ENCODE data around the gene PBX1.

Gene PBX1

DNA sequence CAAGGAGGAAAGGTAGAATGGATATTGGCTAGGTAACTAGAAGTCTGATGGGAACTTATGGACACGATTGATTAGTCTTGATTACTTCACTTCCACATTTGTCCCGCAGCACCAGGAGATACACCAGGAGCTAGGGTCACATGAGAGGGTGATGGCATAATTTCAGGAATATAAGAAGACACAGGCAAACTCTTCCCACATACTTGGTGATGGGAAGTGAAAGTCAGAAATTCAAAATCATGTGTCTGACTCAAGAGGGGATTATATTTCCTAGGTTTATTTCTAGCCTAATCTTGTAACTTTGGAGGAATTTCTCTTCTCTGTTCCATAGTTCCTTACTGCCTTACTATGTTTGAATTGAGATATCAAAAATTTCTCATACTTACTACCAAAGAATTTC lies 185.0 kb downstream of the PBX1 start:
- Histone ChIP-seq H2AFZ (ENCODE audit: low read depth, low read length) (no peak overlapping the region), H3K36me3 (replicated peaks; ENCODE audit: low read depth, low read length) (no peaks in the 10 kb centered on the region), H3K4me1 (ENCODE audit: low read length) (no peaks in the 10 kb centered on the region), H3K4me3 (ENCODE audit: low read length) (no peak overlapping the region), H3K9ac (ENCODE audit: low read length) (no peak overlapping the region), H3K9me3 (ENCODE audit: insufficient read depth, low read length) (no peaks in the 10 kb centered on the region), H4K20me1 (ENCODE audit: insufficient read depth, low read length) (no peaks in the 10 kb centered on the region), H3K79me2 (ENCODE audit: low read length) (no peaks in the 10 kb centered on the region), H3K4me2 (ENCODE audit: low read length) (no peak overlapping the region), H3K27me3 (ENCODE audit: low read depth, low read length) (no peaks in the 10 kb centered on the region; the same call in 1 of the 2 replicates), H3K27ac (ENCODE audit: low read length) (no peak overlapping the region)
- TF ChIP-seq EZH2phosphoT487 (IDR thresholded peaks at IDR 0.05; ENCODE audit: low read depth), result no peak
- TF ChIP-seq, protein P1, sequence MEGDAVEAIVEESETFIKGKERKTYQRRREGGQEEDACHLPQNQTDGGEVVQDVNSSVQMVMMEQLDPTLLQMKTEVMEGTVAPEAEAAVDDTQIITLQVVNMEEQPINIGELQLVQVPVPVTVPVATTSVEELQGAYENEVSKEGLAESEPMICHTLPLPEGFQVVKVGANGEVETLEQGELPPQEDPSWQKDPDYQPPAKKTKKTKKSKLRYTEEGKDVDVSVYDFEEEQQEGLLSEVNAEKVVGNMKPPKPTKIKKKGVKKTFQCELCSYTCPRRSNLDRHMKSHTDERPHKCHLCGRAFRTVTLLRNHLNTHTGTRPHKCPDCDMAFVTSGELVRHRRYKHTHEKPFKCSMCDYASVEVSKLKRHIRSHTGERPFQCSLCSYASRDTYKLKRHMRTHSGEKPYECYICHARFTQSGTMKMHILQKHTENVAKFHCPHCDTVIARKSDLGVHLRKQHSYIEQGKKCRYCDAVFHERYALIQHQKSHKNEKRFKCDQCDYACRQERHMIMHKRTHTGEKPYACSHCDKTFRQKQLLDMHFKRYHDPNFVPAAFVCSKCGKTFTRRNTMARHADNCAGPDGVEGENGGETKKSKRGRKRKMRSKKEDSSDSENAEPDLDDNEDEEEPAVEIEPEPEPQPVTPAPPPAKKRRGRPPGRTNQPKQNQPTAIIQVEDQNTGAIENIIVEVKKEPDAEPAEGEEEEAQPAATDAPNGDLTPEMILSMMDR (IDR thresholded peaks at IDR 0.05; ENCODE audit: low read depth, low read length), result no peak

DNA sequence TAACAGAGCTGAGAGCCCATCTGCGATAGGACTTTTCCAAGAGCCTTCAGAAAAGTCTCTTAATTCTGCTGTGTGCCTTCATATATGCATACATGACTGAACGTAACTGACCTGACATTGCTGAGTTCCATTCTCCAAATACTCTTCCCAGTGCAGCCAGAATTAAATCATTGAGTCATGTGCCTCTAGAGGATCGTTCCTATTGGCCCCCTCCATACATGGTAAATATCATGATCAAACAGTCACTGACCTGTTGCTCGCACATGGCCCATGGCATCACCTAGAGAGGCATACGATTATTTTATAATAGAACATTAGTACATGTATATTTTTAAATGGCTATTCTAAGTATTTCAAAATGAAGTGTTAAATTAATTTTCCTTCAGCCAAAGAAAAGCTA lies 186.8 kb downstream of the PBX1 start:
- Histone ChIP-seq H3K27me3 (ENCODE audit: low read depth, low read length) (no peaks in the 10 kb centered on the region; the same call in 1 of the 2 replicates), H3K4me3 (ENCODE audit: low read length) (no peak overlapping the region), H3K27ac (ENCODE audit: low read length) (no peak overlapping the region), H3K9me3 (ENCODE audit: insufficient read depth, low read length) (no peaks in the 10 kb centered on the region), H3K4me1 (ENCODE audit: low read length) (no peaks in the 10 kb centered on the region), H3K79me2 (ENCODE audit: low read length) (no peaks in the 10 kb centered on the region), H3K4me2 (ENCODE audit: low read length) (no peak overlapping the region), H3K9ac (ENCODE audit: low read length) (no peak overlapping the region), H2AFZ (ENCODE audit: low read depth, low read length) (no peak overlapping the region), H4K20me1 (ENCODE audit: insufficient read depth, low read length) (no peaks in the 10 kb centered on the region), H3K36me3 (replicated peaks; ENCODE audit: low read depth, low read length) (no peaks in the 10 kb centered on the region)
- TF ChIP-seq EZH2phosphoT487 (IDR thresholded peaks at IDR 0.05; ENCODE audit: low read depth), result no peak
- TF ChIP-seq, protein P1 (IDR thresholded peaks at IDR 0.05; ENCODE audit: low read depth, low read length), result no peak

DNA sequence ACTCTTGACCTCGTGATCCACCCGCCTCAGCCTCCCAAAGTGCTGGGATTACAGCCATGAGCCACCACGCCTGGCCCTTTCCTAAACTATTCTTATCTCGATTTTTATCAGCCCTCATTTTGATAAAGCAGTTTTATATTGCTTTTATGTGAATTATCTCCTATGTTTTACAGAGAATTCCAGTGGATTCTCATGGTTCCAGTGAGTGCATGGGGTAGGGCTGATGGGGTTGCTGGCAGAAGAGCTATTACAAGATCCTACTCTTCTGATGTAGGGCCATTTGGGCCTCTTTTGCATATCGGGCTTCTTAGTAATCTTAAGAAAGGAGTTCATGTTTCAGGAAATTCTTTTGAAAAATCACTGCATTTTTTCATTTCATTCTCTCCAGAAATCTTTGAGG lies 187.6 kb downstream of the PBX1 start:
- TF ChIP-seq EZH2phosphoT487 (IDR thresholded peaks at IDR 0.05; ENCODE audit: low read depth), result no peak
- TF ChIP-seq, protein P1 (IDR thresholded peaks at IDR 0.05; ENCODE audit: low read depth, low read length), result no peak
- Histone ChIP-seq H3K27me3 (ENCODE audit: low read depth, low read length) (no peaks in the 10 kb centered on the region; the same call in 1 of the 2 replicates), H3K79me2 (ENCODE audit: low read length) (no peaks in the 10 kb centered on the region), H3K36me3 (replicated peaks; ENCODE audit: low read depth, low read length) (no peaks in the 10 kb centered on the region), H2AFZ (ENCODE audit: low read depth, low read length) (no peak overlapping the region), H4K20me1 (ENCODE audit: insufficient read depth, low read length) (no peaks in the 10 kb centered on the region), H3K4me1 (ENCODE audit: low read length) (no peaks in the 10 kb centered on the region), H3K9ac (ENCODE audit: low read length) (no peak overlapping the region), H3K4me2 (ENCODE audit: low read length) (no peak overlapping the region), H3K27ac (ENCODE audit: low read length) (no peak overlapping the region), H3K4me3 (ENCODE audit: low read length) (no peak overlapping the region), H3K9me3 (ENCODE audit: insufficient read depth, low read length) (no peaks in the 10 kb centered on the region)

DNA sequence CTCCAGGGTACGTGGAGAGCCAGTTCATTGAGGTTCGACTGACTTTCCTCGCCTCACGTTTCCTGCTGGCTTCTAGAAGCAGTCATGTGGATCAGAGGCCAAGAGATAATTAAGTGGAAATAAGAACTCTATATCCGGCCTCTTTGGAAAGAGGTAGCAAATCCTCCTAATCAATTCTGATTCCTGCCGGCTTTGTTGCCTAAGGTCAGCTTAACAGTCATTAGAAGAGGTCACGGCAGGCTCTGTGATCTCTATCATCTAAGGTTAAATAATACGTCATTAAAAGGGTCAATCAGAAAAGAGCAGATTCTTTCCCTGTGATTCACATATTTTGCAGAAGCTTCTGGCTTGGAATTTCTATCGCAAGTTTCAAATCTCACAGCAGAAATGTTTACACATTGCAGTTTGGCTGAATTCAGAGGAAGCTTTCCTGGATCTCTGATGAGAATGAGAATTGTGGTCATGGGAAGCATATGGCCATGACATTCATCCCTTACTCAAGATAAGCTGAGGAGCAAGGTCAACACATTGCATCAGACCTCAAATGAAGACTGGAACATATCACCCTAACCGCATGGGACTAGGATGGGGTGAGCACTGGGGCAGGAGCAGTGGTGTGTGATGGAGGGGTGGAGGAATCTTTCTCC lies 189.4 kb downstream of the PBX1 start:
- Histone ChIP-seq H2AFZ (ENCODE audit: low read depth, low read length) (no peak overlapping the region), H3K36me3 (replicated peaks; ENCODE audit: low read depth, low read length) (no peaks in the 10 kb centered on the region), H3K4me2 (ENCODE audit: low read length) (no peak overlapping the region)

More for the DNA sequence above, 189.4 kb downstream of the PBX1 start:
- Histone ChIP-seq H3K9me3 (ENCODE audit: insufficient read depth, low read length) (no peaks in the 10 kb centered on the region), H4K20me1 (ENCODE audit: insufficient read depth, low read length) (no peaks in the 10 kb centered on the region), H3K27me3 (ENCODE audit: low read depth, low read length) (no peaks in the 10 kb centered on the region; the same call in 1 of the 2 replicates), H3K4me3 (ENCODE audit: low read length) (no peak overlapping the region), H3K4me1 (ENCODE audit: low read length) (no peaks in the 10 kb centered on the region), H3K79me2 (ENCODE audit: low read length) (no peaks in the 10 kb centered on the region), H3K9ac (ENCODE audit: low read length) (no peak overlapping the region), H3K27ac (ENCODE audit: low read length) (no peak overlapping the region)
- TF ChIP-seq EZH2phosphoT487 (IDR thresholded peaks at IDR 0.05; ENCODE audit: low read depth), result no peak
- TF ChIP-seq, protein P1 (IDR thresholded peaks at IDR 0.05; ENCODE audit: low read depth, low read length), result no peak

Data from OCI-LY3 (cell line).